Testis (tissue), 3 donors: ENCODE results near the gene DYRK4. TPM values are rescaled to one million over a fixed set of nuclear protein-coding genes. Genes with fewer than 3 reads are reported as not detected.

ENCODE experiments used
- DNase-seq: peaks from one replicate; pipeline ENCODE4 v3.0.0-alpha.2; 2019
- H3K27ac ChIP-seq, 2 donors: fragments of 200-600 bp; sonication (generic); one replicate each; pipeline ENCODE4 v1.5.1; 2019
- H3K27me3 ChIP-seq: fragments of 200-600 bp; sonication (generic); one replicate; pipeline ENCODE4 v1.5.1; 2019
- H3K36me3 ChIP-seq: fragments of 200-600 bp; sonication (generic); one replicate; pipeline ENCODE4 v1.5.1; 2017; ENCODE audit warnings: low read depth; ENCODE audit errors: missing control alignments
- H3K4me1 ChIP-seq: fragments of 200-600 bp; sonication (generic); one replicate; pipeline ENCODE4 v1.5.1; 2019
- H3K4me3 ChIP-seq, 2 donors: fragments of 200-600 bp; sonication (generic); one replicate each; pipeline ENCODE4 v1.5.1; 2017 to 2019
- H3K9me3 ChIP-seq: fragments of 200-600 bp; sonication (generic); one replicate; pipeline ENCODE4 v1.5.1; 2017
- POLR2A ChIP-seq: fragments of 450-650 bp; IDR thresholded peaks from one replicate; pipeline ENCODE4 v1.6.1; 2017; ENCODE audit warnings: antibody characterized with exemption, mild to moderate bottlenecking, moderate library complexity
- WGBS, 2 donors: methylation state at CpG; one replicate each; pipeline ENCODE4 v1.1.5; 2018; 5-methylcytosine and 5-hydroxymethylcytosine counted together
- intact Hi-C: fragments of 100-400 bp; cut with DNase I; formaldehyde crosslinking; loops from one replicate; pipeline ENCODE4 v1.15.1; 2023; ENCODE audit warnings: low total_unique reads
- polyA plus RNA-seq: library from polyadenylated mRNA; stranded (reverse); fragments of 350-450 nt; fragmentation: Illumina TruSeq; extraction: RNeasy Lipid Tissue Mini Kit (QIAGEN cat#74804); gene quantifications from one replicate; pipeline ENCODE4 v1.2.3, GENCODE V29; 2014; ENCODE audit warnings: low read depth, low replicate concordance; ENCODE audit not compliant: insufficient read depth
- total RNA-seq, 2 donors: library from RNA; depleted of rRNA; stranded (reverse); fragments of >200 nt; gene quantifications; one replicate each; pipeline ENCODE4 v1.2.3, GENCODE V29; 2016
- TF ChIP-seq, protein P1 (sequence below), 3 experiments: fragments of 450-650 bp in 2 of 3; fragments of 200-600 bp in 1 of 3; sonication (generic) in 1 of 3; IDR thresholded peaks; one replicate each; pipeline ENCODE4 v1.5.1; 2016 to 2019; ENCODE audit warnings: antibody characterized with exemption in 3 of 3, mild to moderate bottlenecking in 2 of 3, moderate library complexity in 1 of 3

The DYRK4 gene
- total and polyA plus RNA-seq, 3 donors from 2014 or later: 91.2 to 189 (median 138) TPM

DNA sequence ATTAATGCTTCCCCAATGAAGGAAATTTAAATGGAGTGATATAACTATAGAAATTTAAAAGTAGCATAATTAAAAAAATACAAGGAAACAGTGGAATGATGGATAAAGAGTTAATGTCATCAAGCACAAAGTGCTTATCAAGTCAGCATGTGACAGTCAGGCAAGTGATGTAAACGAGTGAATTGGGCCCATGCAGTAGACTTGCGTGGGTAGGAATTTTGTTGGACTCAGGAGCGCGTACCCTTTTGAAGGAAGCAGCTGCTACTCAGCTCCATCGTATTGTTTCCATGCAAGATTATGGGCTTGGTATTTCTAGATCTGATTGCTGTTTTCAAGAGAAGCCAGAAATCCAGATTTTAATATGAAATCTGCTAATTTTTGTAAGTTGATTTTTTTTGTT, 4.4 kb upstream of the DYRK4 start:
- H3K36me3 ChIP-seq: no peaks in the 10 kb centered on the region
- no peaks in the 10 kb centered on the region for H3K27me3 ChIP-seq
- WGBS, 2 donors: 84 to 87% methylated on average over 5 of the region's 5 CpGs
- H3K4me1 ChIP-seq: no peaks in the 10 kb centered on the region
- intact Hi-C loops: no loop called here
- H3K9me3 ChIP-seq: no peaks in the 10 kb centered on the region
- no peak for DNase-seq
- TF ChIP-seq, protein P1, sequence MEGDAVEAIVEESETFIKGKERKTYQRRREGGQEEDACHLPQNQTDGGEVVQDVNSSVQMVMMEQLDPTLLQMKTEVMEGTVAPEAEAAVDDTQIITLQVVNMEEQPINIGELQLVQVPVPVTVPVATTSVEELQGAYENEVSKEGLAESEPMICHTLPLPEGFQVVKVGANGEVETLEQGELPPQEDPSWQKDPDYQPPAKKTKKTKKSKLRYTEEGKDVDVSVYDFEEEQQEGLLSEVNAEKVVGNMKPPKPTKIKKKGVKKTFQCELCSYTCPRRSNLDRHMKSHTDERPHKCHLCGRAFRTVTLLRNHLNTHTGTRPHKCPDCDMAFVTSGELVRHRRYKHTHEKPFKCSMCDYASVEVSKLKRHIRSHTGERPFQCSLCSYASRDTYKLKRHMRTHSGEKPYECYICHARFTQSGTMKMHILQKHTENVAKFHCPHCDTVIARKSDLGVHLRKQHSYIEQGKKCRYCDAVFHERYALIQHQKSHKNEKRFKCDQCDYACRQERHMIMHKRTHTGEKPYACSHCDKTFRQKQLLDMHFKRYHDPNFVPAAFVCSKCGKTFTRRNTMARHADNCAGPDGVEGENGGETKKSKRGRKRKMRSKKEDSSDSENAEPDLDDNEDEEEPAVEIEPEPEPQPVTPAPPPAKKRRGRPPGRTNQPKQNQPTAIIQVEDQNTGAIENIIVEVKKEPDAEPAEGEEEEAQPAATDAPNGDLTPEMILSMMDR (IDR thresholded peaks at IDR 0.05): no peak
- no peak for TF ChIP-seq POLR2A
- H3K4me3 ChIP-seq: no peak overlapping the region
- no peak overlapping the region for H3K27ac ChIP-seq

DNA sequence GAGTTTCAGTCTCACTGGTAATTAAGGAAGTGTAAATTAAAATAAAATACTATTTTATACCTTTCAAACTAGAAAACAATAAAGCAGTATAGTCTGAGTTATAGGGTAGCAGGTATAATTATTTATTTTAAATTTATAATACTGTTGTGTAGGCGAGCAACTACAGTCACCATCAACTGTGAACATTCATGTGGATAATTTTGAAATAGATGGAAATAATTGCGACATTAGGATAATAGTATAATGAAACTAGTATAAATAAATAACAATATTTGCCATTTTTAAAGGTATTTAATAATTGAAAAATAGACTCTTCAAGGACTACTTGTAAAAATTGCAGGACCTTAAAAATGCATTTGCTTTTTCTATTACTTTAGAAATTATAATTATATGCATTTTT, 3.8 kb upstream of the DYRK4 start:
- Histone ChIP-seq H3K9me3 (no peaks in the 10 kb centered on the region), H3K27ac (no peak overlapping the region), H3K4me3 (no peak overlapping the region), H3K4me1 (no peaks in the 10 kb centered on the region), H3K36me3 (no peaks in the 10 kb centered on the region), H3K27me3 (no peaks in the 10 kb centered on the region)
- no peak for DNase-seq
- intact Hi-C loops: no loop called here
- WGBS, 2 donors: 90 to 98% methylated on average over 2 of the region's 2 CpGs
- TF ChIP-seq POLR2A: no peak
- TF ChIP-seq, protein P1 (IDR thresholded peaks at IDR 0.05): no peak

DNA sequence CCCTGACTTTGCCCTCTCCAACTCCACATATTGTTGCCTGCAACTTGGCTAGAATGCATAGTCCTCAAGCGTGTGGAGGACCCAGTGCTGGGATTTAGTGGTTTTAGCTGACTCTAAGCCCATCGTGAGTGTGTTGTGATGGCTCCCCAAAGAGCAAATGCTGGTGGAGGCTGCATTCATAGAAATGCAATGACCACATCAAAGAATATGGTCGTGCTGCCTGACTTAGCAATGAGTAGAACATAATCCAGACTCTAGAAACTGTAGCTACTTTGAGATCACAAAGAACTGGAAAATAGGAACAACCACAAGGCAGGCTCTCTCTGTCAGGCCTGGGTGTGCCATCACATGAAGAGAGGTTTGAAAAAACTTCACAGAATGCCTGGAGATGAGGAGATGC, 1.3 kb downstream of the DYRK4 start:
- WGBS, 2 donors: 74 to 76% methylated on average over 3 of the region's 3 CpGs
- DNase-seq: no peak
- no peaks in the 10 kb centered on the region for H3K9me3 ChIP-seq

DNA sequence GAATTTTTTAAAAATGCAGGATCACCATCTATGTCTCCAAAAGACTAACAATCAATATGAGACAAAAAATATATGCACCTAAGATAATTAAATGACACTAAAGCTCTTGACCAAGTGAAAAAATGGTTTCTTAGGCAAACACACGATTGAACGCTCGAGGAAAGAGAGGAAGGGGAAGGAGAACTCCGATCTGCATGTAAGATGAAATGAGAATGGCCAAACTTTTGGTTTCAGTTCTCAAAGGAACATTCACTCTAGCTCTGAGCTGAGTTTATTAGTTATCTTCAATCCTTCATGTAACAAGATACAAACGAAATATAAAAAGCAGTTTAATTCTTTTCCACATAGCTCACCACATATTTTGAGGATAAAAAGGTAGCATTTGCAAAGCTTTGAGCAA, 2.8 kb downstream of the DYRK4 start:
- no peak overlapping the region for H3K4me3 ChIP-seq
- WGBS, 2 donors: 64 to 66% methylated on average over 5 of the region's 5 CpGs
- no peaks in the 10 kb centered on the region for H3K4me1 ChIP-seq
- H3K27me3 ChIP-seq: no peaks in the 10 kb centered on the region
- no peak for TF ChIP-seq POLR2A
- TF ChIP-seq, protein P1 (IDR thresholded peaks at IDR 0.05): no peak
- no peaks in the 10 kb centered on the region for H3K9me3 ChIP-seq
- H3K27ac ChIP-seq: no peak overlapping the region
- intact Hi-C loops: no loop called here
- no peak for DNase-seq
- no peaks in the 10 kb centered on the region for H3K36me3 ChIP-seq

More for the DNA sequence above, 1.3 kb downstream of the DYRK4 start:
- Histone ChIP-seq H3K4me3 (no peak overlapping the region), H3K27ac (no peak overlapping the region), H3K36me3 (no peaks in the 10 kb centered on the region), H3K27me3 (no peaks in the 10 kb centered on the region), H3K4me1 (no peaks in the 10 kb centered on the region)
- TF ChIP-seq, protein P1 (IDR thresholded peaks at IDR 0.05): no peak
- TF ChIP-seq POLR2A: no peak
- intact Hi-C loops: no loop called here

DNA sequence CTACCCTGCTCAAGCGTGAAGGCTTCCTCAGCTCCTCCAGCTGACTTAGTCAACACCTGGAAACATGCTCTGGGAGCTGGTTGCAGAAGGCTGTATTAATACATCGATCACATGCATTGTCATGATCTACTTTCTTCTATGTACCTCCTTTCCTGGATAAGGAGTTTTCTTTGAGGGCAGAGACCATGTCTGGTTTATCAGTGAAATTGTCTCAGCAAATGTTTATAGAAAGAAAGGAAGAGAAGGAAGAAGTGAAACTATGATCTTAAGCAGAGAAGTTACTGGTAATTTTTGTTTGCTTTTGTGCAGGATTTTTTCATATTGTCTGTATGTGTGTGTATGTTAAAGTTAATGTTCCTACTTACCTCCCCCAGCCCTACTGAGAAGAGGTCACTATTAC, 4.5 kb downstream of the DYRK4 start:
- no peaks in the 10 kb centered on the region for H3K36me3 ChIP-seq
- H3K27me3 ChIP-seq: no peaks in the 10 kb centered on the region
- intact Hi-C loops: no loop called here
- TF ChIP-seq POLR2A: no peak
- TF ChIP-seq, protein P1 (IDR thresholded peaks at IDR 0.05): no peak
- H3K9me3 ChIP-seq: no peaks in the 10 kb centered on the region
- H3K4me3 ChIP-seq: no peak overlapping the region
- WGBS, 2 donors: 65 to 81% methylated on average over 2 of the region's 2 CpGs
- no peak for DNase-seq
- no peaks in the 10 kb centered on the region for H3K4me1 ChIP-seq
- H3K27ac ChIP-seq: no peak overlapping the region
